Panc1 (cell line): ENCODE measurements around the gene TMEM204.

ENCODE experiments used
- POLR2AphosphoS5 ChIP-seq: IDR thresholded peaks from 2 replicates; pipeline ENCODE4 v1.6.1; 2012; ENCODE audit warnings: mild to moderate bottlenecking, low read depth, low read length, moderate library complexity
- REST ChIP-seq, 2 experiments: IDR thresholded peaks; 2 replicates each; pipeline ENCODE4 v1.6.1; 2011 to 2012; ENCODE audit warnings: low read depth in 2 of 2, control low read depth in 1 of 2, low read length in 1 of 2, mild to moderate bottlenecking in 1 of 2, moderate library complexity in 1 of 2; ENCODE audit not compliant: insufficient read depth in 1 of 2
- SIN3A ChIP-seq: IDR thresholded peaks from 2 replicates; pipeline ENCODE4 v1.6.1; 2012; ENCODE audit warnings: low read depth, mild to moderate bottlenecking, low read length, moderate library complexity, borderline replicate concordance; ENCODE audit not compliant: insufficient read depth
- TCF7L2 ChIP-seq: IDR thresholded peaks from 2 replicates; pipeline ENCODE4 v1.6.1; 2011; ENCODE audit warnings: mild to moderate bottlenecking, low read depth, low read length, inconsistent platforms
- TF ChIP-seq, protein P1 (sequence below): fragments of 450-650 bp; IDR thresholded peaks from 2 replicates; pipeline ENCODE4 v1.5.1; 2017; ENCODE audit warnings: mild to moderate bottlenecking

- TF ChIP-seq POLR2AphosphoS5 (no peak), REST (IDR thresholded peaks at IDR 0.05; ENCODE audit: insufficient read depth in 1 of 2, low read depth in 2 of 2, low read length in 1 of 2) (no peak), SIN3A (no peak), TCF7L2 (no peak)
- TF ChIP-seq, protein P1, sequence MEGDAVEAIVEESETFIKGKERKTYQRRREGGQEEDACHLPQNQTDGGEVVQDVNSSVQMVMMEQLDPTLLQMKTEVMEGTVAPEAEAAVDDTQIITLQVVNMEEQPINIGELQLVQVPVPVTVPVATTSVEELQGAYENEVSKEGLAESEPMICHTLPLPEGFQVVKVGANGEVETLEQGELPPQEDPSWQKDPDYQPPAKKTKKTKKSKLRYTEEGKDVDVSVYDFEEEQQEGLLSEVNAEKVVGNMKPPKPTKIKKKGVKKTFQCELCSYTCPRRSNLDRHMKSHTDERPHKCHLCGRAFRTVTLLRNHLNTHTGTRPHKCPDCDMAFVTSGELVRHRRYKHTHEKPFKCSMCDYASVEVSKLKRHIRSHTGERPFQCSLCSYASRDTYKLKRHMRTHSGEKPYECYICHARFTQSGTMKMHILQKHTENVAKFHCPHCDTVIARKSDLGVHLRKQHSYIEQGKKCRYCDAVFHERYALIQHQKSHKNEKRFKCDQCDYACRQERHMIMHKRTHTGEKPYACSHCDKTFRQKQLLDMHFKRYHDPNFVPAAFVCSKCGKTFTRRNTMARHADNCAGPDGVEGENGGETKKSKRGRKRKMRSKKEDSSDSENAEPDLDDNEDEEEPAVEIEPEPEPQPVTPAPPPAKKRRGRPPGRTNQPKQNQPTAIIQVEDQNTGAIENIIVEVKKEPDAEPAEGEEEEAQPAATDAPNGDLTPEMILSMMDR: no peak
Observed at GRCh38 chr16:1538804-1539520, 5.5 kb downstream of the TMEM204 start.
